HFFc6 (cell line): Measurements from ENCODE around the gene IRX4. TPM values are rescaled to one million over a fixed set of nuclear protein-coding genes. Genes with fewer than 3 reads are reported as not detected.
"Not testable (repeated sequence)": the region's sequence is repeated elsewhere in the genome, so short reads cannot be mapped to it uniquely, and the experiment has no call there.

Experiments used
- DNase-seq: peaks from one replicate; pipeline ENCODE4 v3.0.0-alpha.2; 2018
- H3K27ac Mint-ChIP-seq: 2 replicates; pipeline ENCODE4 v1.8.0; 2020; ENCODE audit warnings: mild to moderate bottlenecking, mixed read lengths
- H3K27me3 Mint-ChIP-seq: 2 replicates; pipeline ENCODE4 v1.8.0; 2021; ENCODE audit warnings: mild to moderate bottlenecking, moderate library complexity, mixed read lengths; ENCODE audit not compliant: insufficient read depth
- H3K36me3 Mint-ChIP-seq: 2 replicates; pipeline ENCODE4 v1.8.0; 2021; ENCODE audit warnings: low read depth, mixed read lengths
- H3K4me1 Mint-ChIP-seq: 2 replicates; pipeline ENCODE4 v1.8.0; 2020; ENCODE audit warnings: low read depth, mixed read lengths
- H3K4me3 Mint-ChIP-seq: 2 replicates; pipeline ENCODE4 v1.8.0; 2020; ENCODE audit warnings: mild to moderate bottlenecking, moderate library complexity, mixed read lengths
- H3K9me3 Mint-ChIP-seq: 2 replicates; pipeline ENCODE4 v1.8.0; 2020; ENCODE audit warnings: mild to moderate bottlenecking, mixed read lengths
- total RNA-seq, 6 experiments: library from RNA; stranded (reverse); fragmentation: NEBNext Ultra II Directional; extraction: Animal tissue kit (Norgen Biotek cat#: 25700); gene quantifications; 2 replicates in 1 of 6; 3 replicates in 5 of 6; pipeline ENCODE4 v1.2.3, GENCODE V29; 2021
- TF ChIP-seq, protein P1 (sequence below): fragments of 200-600 bp; sonication (generic); IDR thresholded peaks from 2 replicates; pipeline ENCODE4 v1.5.0; 2021; ENCODE audit warnings: antibody characterized with exemption, mild to moderate bottlenecking

Gene IRX4
- total RNA-seq, 6 experiments from 2014 or later, result not detected

- no peak for DNase-seq
- TF ChIP-seq, protein P1, sequence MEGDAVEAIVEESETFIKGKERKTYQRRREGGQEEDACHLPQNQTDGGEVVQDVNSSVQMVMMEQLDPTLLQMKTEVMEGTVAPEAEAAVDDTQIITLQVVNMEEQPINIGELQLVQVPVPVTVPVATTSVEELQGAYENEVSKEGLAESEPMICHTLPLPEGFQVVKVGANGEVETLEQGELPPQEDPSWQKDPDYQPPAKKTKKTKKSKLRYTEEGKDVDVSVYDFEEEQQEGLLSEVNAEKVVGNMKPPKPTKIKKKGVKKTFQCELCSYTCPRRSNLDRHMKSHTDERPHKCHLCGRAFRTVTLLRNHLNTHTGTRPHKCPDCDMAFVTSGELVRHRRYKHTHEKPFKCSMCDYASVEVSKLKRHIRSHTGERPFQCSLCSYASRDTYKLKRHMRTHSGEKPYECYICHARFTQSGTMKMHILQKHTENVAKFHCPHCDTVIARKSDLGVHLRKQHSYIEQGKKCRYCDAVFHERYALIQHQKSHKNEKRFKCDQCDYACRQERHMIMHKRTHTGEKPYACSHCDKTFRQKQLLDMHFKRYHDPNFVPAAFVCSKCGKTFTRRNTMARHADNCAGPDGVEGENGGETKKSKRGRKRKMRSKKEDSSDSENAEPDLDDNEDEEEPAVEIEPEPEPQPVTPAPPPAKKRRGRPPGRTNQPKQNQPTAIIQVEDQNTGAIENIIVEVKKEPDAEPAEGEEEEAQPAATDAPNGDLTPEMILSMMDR, result no peak
- Mint-ChIP-seq H3K27me3 (peaks cover 59% of the 10 kb centered on the region), H3K36me3 (no peaks in the 10 kb centered on the region; the same call in 1 of the 2 replicates), H3K4me1 (no peaks in the 10 kb centered on the region), H3K27ac (no peak overlapping the region), H3K4me3 (no peak overlapping the region), H3K9me3 (no peaks in the 10 kb centered on the region)
Observed at GRCh38 chr5:1874348-1874747, 8.4 kb downstream of the IRX4 start.

DNA sequence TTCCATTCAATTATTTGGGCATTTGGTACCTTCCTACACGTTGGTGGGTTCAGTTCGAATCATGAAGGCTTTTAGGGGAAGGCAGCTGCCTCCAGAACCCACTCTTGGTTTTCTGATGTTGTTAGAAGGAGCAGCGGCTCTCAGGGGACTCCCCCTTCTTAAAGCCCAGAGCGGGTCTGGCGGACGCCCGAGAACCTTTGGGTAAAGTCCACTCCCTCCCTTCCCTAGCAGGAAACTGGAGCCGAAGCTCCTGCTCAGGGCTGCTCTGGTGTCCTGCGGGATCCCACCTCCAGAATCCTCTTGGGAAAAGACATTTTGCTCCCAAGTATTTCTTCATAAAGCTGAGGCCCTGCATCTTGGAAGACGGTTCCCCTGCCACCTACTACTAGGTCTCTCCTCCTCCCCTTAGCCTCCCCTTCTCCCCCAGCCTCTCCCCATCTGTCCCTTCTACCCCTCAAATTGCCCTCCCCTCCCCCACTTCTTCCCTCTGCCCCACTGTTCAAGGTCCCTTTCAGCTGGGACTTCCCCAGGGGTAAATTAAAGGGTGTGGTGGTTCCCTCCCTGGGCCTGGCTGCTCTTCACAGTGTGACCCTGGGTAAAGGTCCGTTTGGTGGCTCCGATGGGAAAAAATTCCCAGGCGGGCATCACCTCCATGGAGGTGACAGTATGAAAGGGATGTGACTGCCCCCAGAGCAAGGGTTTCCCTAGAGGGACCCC, 9.3 kb downstream of the IRX4 start:
- Mint-ChIP-seq H3K27ac (no peak overlapping the region), H3K9me3 (no peaks in the 10 kb centered on the region), H3K36me3 (no peaks in the 10 kb centered on the region), H3K4me3 (no peak overlapping the region), H3K27me3 (peaks cover 50% of the 10 kb centered on the region), H3K4me1 (no peaks in the 10 kb centered on the region)
- DNase-seq, result no peak
- TF ChIP-seq, protein P1, result no peak

- TF ChIP-seq, protein P1, result no peak
- H3K27ac Mint-ChIP-seq, result no peak overlapping the region
- DNase-seq, result no peak
- no peaks in the 10 kb centered on the region for H3K9me3 Mint-ChIP-seq
- H3K36me3 Mint-ChIP-seq, result no peaks in the 10 kb centered on the region
- H3K27me3 Mint-ChIP-seq, result peaks cover 48% of the 10 kb centered on the region
- no peak overlapping the region for H3K4me3 Mint-ChIP-seq
- H3K4me1 Mint-ChIP-seq, result no peaks in the 10 kb centered on the region
Observed at GRCh38 chr5:1871441-1871840, 11.3 kb downstream of the IRX4 start.

- H3K4me3 Mint-ChIP-seq, DNase-seq, H3K27ac Mint-ChIP-seq, H3K4me1 Mint-ChIP-seq, H3K36me3 Mint-ChIP-seq, H3K9me3 Mint-ChIP-seq: not testable (repeated sequence)
- H3K27me3 Mint-ChIP-seq, result peaks cover 48% of the 10 kb centered on the region
Observed at GRCh38 chr5:1870435-1871272, 12.1 kb downstream of the IRX4 start.

- DNase-seq, result no peak
- H3K9me3 Mint-ChIP-seq, result no peaks in the 10 kb centered on the region
- peaks cover 47% of the 10 kb centered on the region for H3K27me3 Mint-ChIP-seq
- no peak overlapping the region for H3K4me3 Mint-ChIP-seq
- no peaks in the 10 kb centered on the region for H3K36me3 Mint-ChIP-seq
- H3K27ac Mint-ChIP-seq, result no peak overlapping the region
- no peaks in the 10 kb centered on the region; the same call in 1 of the 2 replicates for H3K4me1 Mint-ChIP-seq
- TF ChIP-seq, protein P1, result no peak
Observed at GRCh38 chr5:1868886-1869475, 13.7 kb downstream of the IRX4 start.

DNA sequence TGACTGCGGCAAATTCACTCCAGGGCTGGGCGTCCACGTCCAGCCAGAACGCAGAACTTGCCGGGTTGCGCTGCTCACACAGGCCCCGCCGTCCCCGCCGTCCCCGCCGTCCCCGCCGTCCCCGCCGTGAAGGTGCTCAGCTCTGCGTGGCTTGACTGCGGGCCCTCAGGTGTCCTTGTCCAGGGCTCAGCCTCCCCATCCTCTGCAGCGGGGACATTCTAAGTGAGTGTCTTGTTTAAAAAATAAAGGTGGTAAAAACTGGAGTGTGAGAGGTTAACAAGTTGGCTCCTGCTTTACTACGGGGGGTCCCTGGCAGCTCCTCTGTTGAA, 14.9 kb downstream of the IRX4 start:
- Mint-ChIP-seq H3K9me3 (no peaks in the 10 kb centered on the region), H3K4me3 (no peak overlapping the region), H3K36me3 (no peaks in the 10 kb centered on the region), H3K27me3 (peaks cover 40% of the 10 kb centered on the region), H3K27ac (no peak overlapping the region), H3K4me1 (no peaks in the 10 kb centered on the region; the same call in 1 of the 2 replicates)
- DNase-seq, result no peak
- TF ChIP-seq, protein P1, result no peak
